GM21737 (cell line): ENCODE results near the gene CS.
"Not testable (repeated sequence)": the region's sequence is repeated elsewhere in the genome, so short reads cannot be mapped to it uniquely, and the experiment has no call there.

Experiments used
- ATAC-seq: cut with Tn5 transposase; IDR thresholded peaks from one replicate; pipeline ENCODE4 v1.9.1; 2021; ENCODE audit warnings: mild to moderate bottlenecking, moderate library complexity; ENCODE audit not compliant: unreplicated experiment

Gene CS

GRCh38 chr12:56321610-56322009 lies 21.5 kb upstream of the CS start:
- not testable (repeated sequence) for ATAC-seq

DNA sequence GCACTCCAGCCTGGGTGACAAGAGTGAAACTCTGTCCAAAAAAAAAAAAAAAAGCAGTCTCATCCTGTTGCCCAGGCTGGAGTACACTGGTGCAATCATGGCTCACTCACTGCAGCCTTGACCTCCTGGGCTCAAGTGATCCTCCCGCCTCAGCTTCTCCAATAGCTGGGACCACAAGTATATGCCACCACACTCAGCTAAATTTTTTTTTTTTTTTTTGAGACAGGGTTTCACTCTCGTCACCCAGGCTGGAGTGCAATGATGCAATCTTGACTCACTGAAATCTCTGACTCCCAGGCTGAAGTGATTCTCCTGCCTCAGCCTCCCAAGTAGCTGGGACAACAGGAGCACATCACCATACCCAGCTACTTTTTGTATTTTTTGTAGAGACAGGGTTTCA lies 20.9 kb upstream of the CS start:
- no peak for ATAC-seq

- ATAC-seq: no peak
Measured at GRCh38 chr12:56317675-56318074, 17.5 kb upstream of the CS start.

GRCh38 chr12:56315622-56316473 lies 15.7 kb upstream of the CS start, which contains the start of gene CNPY2:
TSS of gene CNPY2 (minus strand) at chr12:56315988. CDS start at chr12:56315217, 771 bp downstream.
- peak; percentile 88 for ATAC-seq

- no peak for ATAC-seq
Measured at GRCh38 chr12:56315249-56315621, 15.1 kb upstream of the CS start.

GRCh38 chr12:56311003-56311402 lies 10.9 kb upstream of the CS start:
- no peak for ATAC-seq

- ATAC-seq: no peak
Measured at GRCh38 chr12:56308714-56309113, 8.6 kb upstream of the CS start.

GRCh38 chr12:56307221-56307965 lies 7.3 kb upstream of the CS start:
- no peak for ATAC-seq

DNA sequence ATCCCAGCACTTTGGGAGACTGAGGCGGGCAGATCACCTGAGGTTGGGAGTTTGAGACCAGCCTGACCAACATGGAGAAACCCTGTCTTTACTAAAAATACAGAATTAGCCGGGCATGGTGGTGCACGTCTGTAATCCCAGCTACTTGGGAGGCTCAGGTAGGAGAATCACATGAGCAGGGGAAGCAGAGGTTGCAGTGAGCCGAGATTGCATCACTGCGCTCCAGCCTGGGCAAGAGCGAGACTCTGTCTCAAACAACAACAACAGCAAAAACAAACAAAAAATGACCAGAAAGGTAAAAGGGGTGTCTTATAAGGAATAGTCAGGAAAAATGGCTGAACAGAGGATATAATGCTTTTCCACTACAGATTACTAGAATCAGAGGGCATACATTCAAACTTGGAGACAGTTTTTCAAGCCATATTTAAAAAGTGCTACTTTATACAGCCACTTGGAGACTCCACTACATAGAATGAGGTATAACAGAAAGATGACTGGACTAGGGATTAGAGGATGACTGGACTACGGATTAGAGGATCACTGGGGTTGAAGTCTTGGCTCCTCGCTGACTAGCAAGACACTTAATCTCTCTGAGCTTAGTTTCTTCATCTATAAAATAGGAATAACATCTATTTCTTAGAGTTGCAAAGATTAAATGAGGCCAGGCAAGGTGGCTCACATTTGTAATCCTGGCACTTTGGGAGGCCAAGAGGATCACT lies 4.9 kb upstream of the CS start:
- ATAC-seq: no peak

GRCh38 chr12:56304276-56304675 lies 4.1 kb upstream of the CS start:
- no peak for ATAC-seq

- no peak for ATAC-seq
Measured at GRCh38 chr12:56300644-56301464, 724 bp upstream of the CS start.

- no peak for ATAC-seq
Measured at GRCh38 chr12:56299308-56299852, 750 bp downstream of the CS start.

GRCh38 chr12:56298828-56299227 lies 1.3 kb downstream of the CS start:
- ATAC-seq: no peak

GRCh38 chr12:56297400-56297799 lies 2.7 kb downstream of the CS start:
- ATAC-seq: no peak

GRCh38 chr12:56296295-56296694 lies 3.8 kb downstream of the CS start:
- ATAC-seq: no peak

- no peak for ATAC-seq
Measured at GRCh38 chr12:56293795-56294194, 6.3 kb downstream of the CS start.

DNA sequence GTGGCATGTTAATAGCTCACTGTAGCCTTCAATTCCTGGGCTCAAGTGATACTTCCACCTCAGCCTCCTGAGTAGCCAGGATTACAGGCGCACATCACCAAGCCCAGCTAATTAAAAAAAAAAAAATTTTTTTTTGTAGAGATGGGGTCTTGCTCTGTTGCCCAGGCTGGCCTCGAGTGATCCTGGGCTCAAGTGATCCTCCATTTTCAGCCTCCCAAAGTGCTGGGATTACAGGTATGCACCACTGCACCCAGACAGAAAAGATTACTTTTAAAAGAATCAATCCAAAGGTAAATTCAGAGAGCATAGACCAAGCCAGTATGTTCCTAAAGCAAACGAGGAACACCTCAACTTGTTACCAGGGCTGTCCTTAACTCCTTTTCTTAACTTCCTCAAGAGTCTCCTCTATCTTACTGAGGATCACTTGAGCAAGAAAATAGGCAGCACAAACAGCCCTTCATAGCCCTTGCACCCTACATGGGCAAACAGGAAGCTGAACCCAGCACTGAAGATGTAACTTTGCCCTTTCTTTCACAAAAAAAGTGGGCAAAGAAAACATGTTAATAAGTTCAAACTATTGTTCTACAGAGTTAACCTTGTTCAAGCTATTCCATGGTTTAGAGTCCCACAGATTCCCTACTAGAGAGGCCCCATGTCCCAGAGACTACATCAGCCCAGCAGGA lies 11.3 kb downstream of the CS start:
- no peak for ATAC-seq

DNA sequence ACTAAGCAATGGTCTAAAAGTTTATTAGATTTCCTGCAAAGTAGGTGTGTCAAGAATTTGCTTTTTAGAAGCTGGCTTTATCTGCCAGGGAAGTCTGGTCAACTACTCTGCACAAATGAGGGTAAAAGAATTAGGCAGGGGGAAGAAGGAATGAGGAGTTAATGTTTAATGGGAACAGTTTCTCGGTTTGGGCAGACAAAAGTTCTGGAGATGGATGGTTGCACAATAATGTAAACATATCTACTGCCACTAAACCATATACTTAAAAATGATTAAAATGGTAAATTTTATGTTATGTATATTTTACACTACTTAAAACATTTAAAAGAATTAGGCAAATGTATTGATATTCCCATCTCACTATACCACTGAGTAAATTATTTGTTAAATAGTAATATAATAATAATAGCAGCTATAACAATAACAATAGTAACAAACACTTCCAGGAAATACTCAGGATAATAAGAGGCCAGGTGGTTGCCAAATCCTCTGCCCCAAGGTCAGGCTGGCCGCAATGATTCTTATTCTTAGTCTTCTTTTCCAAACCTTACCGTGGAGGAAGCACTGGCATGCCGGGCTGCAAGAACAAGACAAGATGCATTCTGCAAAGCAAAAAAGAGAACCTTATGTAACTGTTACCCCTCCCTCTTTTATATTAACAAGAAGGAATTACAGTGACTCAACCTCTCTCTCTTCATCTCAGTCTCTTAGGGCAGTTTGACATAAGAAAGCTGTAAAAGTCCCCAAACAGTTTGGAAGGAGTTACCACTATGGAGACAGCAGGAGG lies 13.9 kb downstream of the CS start:
- no peak for ATAC-seq

GRCh38 chr12:56284263-56284662 lies 15.9 kb downstream of the CS start:
- ATAC-seq: not testable (repeated sequence)
